ENCODE results near the gene POMC. TPM values are rescaled to one million over a fixed set of nuclear protein-coding genes. Genes with fewer than 3 reads are reported as not detected.

The POMC gene
- total RNA-seq, 1 donor from 2014 or later: 3.3 TPM

DNA sequence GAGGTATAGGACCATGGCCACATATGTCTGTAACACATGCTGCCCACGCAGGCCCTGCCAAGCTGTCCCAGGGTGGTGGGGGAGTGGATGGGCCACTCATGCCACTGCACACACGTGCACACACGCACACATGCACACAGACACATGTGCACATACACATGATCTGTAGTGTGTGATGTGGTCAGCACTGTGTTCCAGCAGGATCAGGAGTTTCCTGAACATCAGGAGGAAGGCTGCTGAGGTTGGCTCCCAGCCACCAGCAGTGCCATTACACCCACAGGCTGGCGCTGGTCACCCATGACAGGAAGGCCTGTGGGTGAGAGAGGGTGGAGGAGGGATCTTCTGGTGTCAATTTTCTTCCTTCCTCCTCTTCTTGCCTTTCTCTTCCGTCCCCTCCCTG is 44.7 kb downstream of the POMC start:
- no peaks in the 10 kb centered on the region for H3K9me3 ChIP-seq
- DNase-seq: no peak
- TF ChIP-seq, protein P1, sequence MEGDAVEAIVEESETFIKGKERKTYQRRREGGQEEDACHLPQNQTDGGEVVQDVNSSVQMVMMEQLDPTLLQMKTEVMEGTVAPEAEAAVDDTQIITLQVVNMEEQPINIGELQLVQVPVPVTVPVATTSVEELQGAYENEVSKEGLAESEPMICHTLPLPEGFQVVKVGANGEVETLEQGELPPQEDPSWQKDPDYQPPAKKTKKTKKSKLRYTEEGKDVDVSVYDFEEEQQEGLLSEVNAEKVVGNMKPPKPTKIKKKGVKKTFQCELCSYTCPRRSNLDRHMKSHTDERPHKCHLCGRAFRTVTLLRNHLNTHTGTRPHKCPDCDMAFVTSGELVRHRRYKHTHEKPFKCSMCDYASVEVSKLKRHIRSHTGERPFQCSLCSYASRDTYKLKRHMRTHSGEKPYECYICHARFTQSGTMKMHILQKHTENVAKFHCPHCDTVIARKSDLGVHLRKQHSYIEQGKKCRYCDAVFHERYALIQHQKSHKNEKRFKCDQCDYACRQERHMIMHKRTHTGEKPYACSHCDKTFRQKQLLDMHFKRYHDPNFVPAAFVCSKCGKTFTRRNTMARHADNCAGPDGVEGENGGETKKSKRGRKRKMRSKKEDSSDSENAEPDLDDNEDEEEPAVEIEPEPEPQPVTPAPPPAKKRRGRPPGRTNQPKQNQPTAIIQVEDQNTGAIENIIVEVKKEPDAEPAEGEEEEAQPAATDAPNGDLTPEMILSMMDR (IDR thresholded peaks at IDR 0.05): no peak
- no peaks in the 10 kb centered on the region for H3K4me1 ChIP-seq
- H3K27ac ChIP-seq: no peak overlapping the region
- no peaks in the 10 kb centered on the region for H3K36me3 ChIP-seq
- no peaks in the 10 kb centered on the region for H3K27me3 ChIP-seq
- intact Hi-C loops (cut with DNase I): no loop called here
- no peak overlapping the region for H3K4me3 ChIP-seq
- ATAC-seq: peak; percentile 77

DNA sequence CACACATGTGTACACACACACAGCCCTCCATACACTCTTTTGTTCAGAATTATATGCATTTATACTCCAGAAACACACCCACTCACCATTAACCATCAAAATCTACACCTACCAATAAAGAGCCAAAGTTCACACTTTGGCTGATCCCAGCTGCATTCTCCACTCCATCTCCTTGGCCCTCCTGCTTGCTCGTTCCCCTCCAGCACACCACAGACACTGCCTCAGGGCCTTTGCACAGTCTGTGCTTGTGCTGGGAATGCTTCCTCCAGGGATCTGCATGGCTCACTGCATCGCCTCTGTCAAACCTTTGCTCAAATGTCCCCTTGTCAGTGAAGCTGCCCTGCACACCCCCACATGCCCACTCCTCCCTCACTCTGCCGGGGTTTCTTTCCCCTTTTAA is 46.0 kb downstream of the POMC start:
- TF ChIP-seq, protein P1 (IDR thresholded peaks at IDR 0.05): no peak
- no peak for ATAC-seq

DNA sequence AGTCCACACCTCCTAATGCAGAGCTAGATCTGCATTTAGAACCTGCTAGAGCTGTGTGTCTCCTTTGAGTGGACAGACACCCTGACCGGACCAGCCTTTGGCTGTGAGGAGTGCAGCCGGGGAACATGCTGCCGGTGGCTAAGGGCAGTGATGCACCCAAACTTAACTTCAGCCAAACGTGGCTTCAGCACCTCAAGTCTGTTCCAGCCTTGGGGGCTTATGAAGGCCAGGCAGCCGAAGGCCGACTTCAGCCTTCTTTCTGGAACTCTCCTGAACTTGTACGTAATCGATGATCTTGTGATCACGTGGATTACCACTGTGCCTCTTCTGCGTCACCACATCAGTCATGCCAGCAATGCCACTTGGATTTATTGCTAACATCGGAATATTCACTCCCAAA is 49.1 kb downstream of the POMC start:
- TF ChIP-seq, protein P1 (IDR thresholded peaks at IDR 0.05): no peak
- Histone ChIP-seq H3K36me3 (no peaks in the 10 kb centered on the region), H3K27me3 (no peaks in the 10 kb centered on the region), H3K9me3 (no peaks in the 10 kb centered on the region), H3K4me1 (no peaks in the 10 kb centered on the region), H3K27ac (no peak overlapping the region), H3K4me3 (no peak overlapping the region)
- DNase-seq: no peak
- no peak for ATAC-seq
- intact Hi-C loops (cut with DNase I): no loop called here

More for the DNA sequence above, 46.0 kb downstream of the POMC start:
- Histone ChIP-seq H3K27ac (no peak overlapping the region), H3K27me3 (no peaks in the 10 kb centered on the region), H3K36me3 (no peaks in the 10 kb centered on the region), H3K4me1 (no peaks in the 10 kb centered on the region), H3K4me3 (no peak overlapping the region), H3K9me3 (no peaks in the 10 kb centered on the region)
- intact Hi-C loops (cut with DNase I): no loop called here
- no peak for DNase-seq

DNA sequence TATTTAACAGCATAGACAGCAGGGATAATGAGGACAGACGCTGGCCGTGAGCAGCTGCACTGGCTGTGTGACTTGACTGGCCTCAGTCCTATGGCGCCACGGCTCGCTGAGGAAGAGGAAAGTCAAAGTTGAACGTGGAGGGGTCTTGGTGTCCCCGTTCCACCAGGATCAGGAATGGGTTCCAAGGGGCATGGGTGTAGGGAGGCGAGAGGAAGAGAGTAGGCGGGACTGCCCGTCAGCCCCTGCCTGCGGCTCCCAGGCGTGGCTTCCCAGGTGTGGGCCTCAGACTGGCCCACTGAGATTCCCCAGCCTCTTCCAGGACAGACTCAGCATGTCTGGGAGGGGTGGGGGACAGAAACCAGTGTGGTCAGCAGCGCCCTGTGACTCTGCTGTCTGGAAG is 51.4 kb downstream of the POMC start:
- Histone ChIP-seq H3K9me3 (no peaks in the 10 kb centered on the region), H3K36me3 (no peaks in the 10 kb centered on the region), H3K4me1 (no peaks in the 10 kb centered on the region), H3K27ac (no peak overlapping the region), H3K4me3 (no peak overlapping the region), H3K27me3 (no peaks in the 10 kb centered on the region)
- DNase-seq (no peak), ATAC-seq (no peak)
- intact Hi-C loops (cut with DNase I): no loop called here
- TF ChIP-seq, protein P1 (IDR thresholded peaks at IDR 0.05): no peak

DNA sequence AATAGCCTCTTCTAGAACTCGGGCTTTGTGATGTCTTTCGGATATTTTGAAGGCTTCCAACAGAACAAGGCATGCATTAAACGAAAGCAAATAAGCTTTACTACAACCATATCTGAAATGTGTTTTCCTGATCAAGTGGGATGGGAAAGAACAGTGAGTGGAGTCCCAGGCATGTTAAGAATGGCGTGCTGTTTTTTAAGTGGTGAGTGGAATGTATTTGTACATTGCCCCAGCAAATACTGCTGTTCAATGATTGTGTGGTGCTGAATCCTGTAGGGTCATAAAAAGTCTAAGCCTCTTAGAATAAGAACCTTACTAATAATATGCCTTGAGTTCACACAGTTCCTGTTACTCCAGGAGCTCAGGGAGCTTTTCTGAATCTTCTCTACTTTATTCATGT is 52.5 kb downstream of the POMC start:
- H3K9me3 ChIP-seq: no peaks in the 10 kb centered on the region
- ATAC-seq: peak; percentile 83
- DNase-seq: no peak
- intact Hi-C loops (cut with DNase I): no loop called here
- no peaks in the 10 kb centered on the region for H3K27me3 ChIP-seq
- no peaks in the 10 kb centered on the region for H3K4me1 ChIP-seq
- TF ChIP-seq, protein P1 (IDR thresholded peaks at IDR 0.05): no peak
- H3K4me3 ChIP-seq: no peak overlapping the region
- no peak overlapping the region for H3K27ac ChIP-seq
- H3K36me3 ChIP-seq: no peaks in the 10 kb centered on the region

DNA sequence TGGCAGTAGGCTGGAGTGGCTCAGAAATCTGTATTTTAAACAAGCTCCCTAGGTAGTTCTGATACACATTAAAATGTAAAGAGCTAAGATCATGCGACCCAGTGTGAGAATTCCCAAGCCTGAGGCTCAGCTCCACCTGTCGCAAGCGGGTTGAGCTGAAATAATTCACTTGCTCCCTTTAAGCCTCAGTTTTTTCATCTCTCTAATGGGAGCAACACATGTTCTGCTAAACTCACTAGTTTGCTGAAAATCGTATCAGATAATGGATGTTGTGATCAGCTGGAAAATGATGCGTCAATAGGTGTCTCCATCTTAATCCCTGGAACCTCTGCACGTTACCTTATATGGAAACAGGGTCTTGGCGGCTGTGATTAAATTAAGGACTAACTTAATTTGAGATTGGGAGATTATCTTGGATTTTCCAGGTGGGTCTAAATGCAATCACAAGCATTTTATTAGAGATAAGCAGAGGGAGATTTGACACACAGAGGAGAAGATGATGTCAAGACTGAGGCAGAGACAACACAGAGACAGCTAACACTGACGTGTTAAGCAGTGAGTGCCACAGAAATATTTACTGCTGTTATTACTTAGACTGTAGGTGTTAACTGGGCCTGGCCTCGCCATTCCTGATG is 53.0 kb downstream of the POMC start:
- intact Hi-C loops (cut with DNase I): no loop called here
- ATAC-seq: no peak
- H3K9me3 ChIP-seq: no peaks in the 10 kb centered on the region
- H3K4me3 ChIP-seq: no peak overlapping the region
- H3K4me1 ChIP-seq: no peaks in the 10 kb centered on the region
- no peaks in the 10 kb centered on the region for H3K36me3 ChIP-seq
- no peaks in the 10 kb centered on the region for H3K27me3 ChIP-seq
- TF ChIP-seq, protein P1 (IDR thresholded peaks at IDR 0.05): no peak
- H3K27ac ChIP-seq: no peak overlapping the region
- no peak for DNase-seq
